Measurements from ENCODE around the gene LETM1. TPM values are rescaled to one million over a fixed set of nuclear protein-coding genes. Genes with fewer than 3 reads are reported as not detected.

Gene LETM1
- total and polyA plus RNA-seq, 2 of the 13 experiments (the other 11 are each of a cell fraction or from before 2014, with no cell fraction given): 9.7 to 41.6 TPM

DNA sequence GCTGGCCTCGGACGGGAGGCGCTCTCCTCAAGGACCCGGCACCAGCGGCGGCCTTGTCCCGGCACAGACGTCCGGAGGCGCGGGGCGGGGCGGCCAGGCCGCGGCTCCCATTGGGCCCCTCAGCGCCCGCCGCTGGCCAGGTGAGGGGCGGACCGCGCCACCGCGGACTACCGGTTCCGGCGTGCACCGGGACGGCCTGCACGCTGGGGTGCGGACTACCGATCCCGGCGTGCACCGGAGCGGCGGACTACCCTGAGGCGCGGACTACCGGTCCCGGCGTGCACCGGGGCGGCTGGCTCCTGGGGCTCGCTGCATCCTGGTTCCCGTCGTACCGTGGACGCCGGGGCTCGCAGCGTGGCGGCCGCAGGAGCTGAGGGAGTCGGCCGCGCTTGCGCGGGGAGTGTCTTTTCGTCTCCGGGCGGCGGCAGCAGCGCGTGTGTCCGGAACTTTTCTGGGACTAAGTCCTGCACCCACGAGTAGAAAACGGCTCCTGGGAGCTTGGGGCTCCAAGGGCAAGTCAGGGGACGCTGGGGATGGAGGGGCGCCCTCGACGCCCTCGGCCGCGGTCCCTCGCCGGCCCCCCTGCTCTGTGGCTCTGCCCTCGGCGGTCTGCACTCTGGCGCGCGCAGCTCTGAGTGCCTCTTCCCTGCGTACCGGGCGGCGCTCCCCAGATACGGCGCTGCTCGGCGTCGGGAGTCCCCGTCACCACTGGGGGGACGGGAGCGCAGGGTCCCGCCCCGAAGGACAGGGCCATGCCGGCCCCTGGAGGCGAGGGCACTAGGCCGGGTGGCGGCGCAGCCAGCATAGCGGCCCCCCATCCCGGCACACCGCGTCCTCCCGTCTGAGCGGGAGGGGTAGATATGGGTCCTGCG lies at the start of gene LETM1 (continued):
- TF ChIP-seq, protein P1, sequence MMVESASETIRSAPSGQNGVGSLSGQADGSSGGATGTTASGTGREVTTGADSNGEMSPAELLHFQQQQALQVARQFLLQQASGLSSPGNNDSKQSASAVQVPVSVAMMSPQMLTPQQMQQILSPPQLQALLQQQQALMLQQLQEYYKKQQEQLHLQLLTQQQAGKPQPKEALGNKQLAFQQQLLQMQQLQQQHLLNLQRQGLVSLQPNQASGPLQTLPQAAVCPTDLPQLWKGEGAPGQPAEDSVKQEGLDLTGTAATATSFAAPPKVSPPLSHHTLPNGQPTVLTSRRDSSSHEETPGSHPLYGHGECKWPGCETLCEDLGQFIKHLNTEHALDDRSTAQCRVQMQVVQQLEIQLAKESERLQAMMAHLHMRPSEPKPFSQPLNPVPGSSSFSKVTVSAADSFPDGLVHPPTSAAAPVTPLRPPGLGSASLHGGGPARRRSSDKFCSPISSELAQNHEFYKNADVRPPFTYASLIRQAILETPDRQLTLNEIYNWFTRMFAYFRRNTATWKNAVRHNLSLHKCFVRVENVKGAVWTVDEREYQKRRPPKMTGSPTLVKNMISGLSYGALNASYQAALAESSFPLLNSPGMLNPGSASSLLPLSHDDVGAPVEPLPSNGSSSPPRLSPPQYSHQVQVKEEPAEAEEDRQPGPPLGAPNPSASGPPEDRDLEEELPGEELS (CRISPR knock-in tag; IDR thresholded peaks at IDR 0.05): 0 out of 2 replicates have a peak, but pooled peaks have one; percentile 45
- TF ChIP-seq NCOA5 (CRISPR knock-in tag; IDR thresholded peaks at IDR 0.05) (no peak), ZSCAN22 (CRISPR knock-in tag; IDR thresholded peaks at IDR 0.05) (no peak), CREB1 (IDR thresholded peaks at IDR 0.05) (peak; percentile 28; the same call in 1 of the 2 replicates), CREB1 (CRISPR knock-in tag; IDR thresholded peaks at IDR 0.05) (no peak), ZSCAN20 (CRISPR knock-in tag; IDR thresholded peaks at IDR 0.05; ENCODE audit: borderline replicate concordance) (no peak), ZBTB20 (CRISPR knock-in tag; IDR thresholded peaks at IDR 0.05; ENCODE audit: borderline replicate concordance, low read depth) (peak; percentile 40; the same call in 1 of the 2 replicates), PHF20 (CRISPR knock-in tag; IDR thresholded peaks at IDR 0.05) (peak; percentile 73), PRPF4 (IDR thresholded peaks at IDR 0.05; ENCODE audit: low read depth, low read length, poor library complexity, severe bottlenecking) (no peak), SMAD9 (CRISPR knock-in tag; IDR thresholded peaks at IDR 0.05) (no peak)
- TF ChIP-seq, protein P2, sequence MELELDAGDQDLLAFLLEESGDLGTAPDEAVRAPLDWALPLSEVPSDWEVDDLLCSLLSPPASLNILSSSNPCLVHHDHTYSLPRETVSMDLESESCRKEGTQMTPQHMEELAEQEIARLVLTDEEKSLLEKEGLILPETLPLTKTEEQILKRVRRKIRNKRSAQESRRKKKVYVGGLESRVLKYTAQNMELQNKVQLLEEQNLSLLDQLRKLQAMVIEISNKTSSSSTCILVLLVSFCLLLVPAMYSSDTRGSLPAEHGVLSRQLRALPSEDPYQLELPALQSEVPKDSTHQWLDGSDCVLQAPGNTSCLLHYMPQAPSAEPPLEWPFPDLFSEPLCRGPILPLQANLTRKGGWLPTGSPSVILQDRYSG (CRISPR knock-in tag; IDR thresholded peaks at IDR 0.05): no peak
- TF ChIP-seq, protein P3, sequence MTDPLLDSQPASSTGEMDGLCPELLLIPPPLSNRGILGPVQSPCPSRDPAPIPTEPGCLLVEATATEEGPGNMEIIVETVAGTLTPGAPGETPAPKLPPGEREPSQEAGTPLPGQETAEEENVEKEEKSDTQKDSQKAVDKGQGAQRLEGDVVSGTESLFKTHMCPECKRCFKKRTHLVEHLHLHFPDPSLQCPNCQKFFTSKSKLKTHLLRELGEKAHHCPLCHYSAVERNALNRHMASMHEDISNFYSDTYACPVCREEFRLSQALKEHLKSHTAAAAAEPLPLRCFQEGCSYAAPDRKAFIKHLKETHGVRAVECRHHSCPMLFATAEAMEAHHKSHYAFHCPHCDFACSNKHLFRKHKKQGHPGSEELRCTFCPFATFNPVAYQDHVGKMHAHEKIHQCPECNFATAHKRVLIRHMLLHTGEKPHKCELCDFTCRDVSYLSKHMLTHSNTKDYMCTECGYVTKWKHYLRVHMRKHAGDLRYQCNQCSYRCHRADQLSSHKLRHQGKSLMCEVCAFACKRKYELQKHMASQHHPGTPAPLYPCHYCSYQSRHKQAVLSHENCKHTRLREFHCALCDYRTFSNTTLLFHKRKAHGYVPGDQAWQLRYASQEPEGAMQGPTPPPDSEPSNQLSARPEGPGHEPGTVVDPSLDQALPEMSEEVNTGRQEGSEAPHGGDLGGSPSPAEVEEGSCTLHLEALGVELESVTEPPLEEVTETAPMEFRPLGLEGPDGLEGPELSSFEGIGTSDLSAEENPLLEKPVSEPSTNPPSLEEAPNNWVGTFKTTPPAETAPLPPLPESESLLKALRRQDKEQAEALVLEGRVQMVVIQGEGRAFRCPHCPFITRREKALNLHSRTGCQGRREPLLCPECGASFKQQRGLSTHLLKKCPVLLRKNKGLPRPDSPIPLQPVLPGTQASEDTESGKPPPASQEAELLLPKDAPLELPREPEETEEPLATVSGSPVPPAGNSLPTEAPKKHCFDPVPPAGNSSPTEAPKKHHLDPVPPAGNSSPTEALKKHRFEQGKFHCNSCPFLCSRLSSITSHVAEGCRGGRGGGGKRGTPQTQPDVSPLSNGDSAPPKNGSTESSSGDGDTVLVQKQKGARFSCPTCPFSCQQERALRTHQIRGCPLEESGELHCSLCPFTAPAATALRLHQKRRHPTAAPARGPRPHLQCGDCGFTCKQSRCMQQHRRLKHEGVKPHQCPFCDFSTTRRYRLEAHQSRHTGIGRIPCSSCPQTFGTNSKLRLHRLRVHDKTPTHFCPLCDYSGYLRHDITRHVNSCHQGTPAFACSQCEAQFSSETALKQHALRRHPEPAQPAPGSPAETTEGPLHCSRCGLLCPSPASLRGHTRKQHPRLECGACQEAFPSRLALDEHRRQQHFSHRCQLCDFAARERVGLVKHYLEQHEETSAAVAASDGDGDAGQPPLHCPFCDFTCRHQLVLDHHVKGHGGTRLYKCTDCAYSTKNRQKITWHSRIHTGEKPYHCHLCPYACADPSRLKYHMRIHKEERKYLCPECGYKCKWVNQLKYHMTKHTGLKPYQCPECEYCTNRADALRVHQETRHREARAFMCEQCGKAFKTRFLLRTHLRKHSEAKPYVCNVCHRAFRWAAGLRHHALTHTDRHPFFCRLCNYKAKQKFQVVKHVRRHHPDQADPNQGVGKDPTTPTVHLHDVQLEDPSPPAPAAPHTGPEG (CRISPR knock-in tag; IDR thresholded peaks at IDR 0.05): peak; percentile 94
- TF ChIP-seq, protein P4, sequence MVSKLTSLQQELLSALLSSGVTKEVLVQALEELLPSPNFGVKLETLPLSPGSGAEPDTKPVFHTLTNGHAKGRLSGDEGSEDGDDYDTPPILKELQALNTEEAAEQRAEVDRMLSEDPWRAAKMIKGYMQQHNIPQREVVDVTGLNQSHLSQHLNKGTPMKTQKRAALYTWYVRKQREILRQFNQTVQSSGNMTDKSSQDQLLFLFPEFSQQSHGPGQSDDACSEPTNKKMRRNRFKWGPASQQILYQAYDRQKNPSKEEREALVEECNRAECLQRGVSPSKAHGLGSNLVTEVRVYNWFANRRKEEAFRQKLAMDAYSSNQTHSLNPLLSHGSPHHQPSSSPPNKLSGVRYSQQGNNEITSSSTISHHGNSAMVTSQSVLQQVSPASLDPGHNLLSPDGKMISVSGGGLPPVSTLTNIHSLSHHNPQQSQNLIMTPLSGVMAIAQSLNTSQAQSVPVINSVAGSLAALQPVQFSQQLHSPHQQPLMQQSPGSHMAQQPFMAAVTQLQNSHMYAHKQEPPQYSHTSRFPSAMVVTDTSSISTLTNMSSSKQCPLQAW (CRISPR knock-in tag; IDR thresholded peaks at IDR 0.05): peak; percentile 19; the same call in 1 of the 2 replicates
- TF ChIP-seq, protein P5, sequence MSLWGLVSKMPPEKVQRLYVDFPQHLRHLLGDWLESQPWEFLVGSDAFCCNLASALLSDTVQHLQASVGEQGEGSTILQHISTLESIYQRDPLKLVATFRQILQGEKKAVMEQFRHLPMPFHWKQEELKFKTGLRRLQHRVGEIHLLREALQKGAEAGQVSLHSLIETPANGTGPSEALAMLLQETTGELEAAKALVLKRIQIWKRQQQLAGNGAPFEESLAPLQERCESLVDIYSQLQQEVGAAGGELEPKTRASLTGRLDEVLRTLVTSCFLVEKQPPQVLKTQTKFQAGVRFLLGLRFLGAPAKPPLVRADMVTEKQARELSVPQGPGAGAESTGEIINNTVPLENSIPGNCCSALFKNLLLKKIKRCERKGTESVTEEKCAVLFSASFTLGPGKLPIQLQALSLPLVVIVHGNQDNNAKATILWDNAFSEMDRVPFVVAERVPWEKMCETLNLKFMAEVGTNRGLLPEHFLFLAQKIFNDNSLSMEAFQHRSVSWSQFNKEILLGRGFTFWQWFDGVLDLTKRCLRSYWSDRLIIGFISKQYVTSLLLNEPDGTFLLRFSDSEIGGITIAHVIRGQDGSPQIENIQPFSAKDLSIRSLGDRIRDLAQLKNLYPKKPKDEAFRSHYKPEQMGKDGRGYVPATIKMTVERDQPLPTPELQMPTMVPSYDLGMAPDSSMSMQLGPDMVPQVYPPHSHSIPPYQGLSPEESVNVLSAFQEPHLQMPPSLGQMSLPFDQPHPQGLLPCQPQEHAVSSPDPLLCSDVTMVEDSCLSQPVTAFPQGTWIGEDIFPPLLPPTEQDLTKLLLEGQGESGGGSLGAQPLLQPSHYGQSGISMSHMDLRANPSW (CRISPR knock-in tag; IDR thresholded peaks at IDR 0.05; ENCODE audit: borderline replicate concordance): peak; percentile 43; the same call in 1 of the 2 replicates
